Peyer's patch (tissue), 4 donors: Measurements from ENCODE around the gene PGM2. TPM values are rescaled to one million over a fixed set of nuclear protein-coding genes. Genes with fewer than 3 reads are reported as not detected.

Source experiments
- DNase-seq, 3 donors: peaks; one replicate each; pipeline ENCODE4 v3.0.0-alpha.2; 2017 to 2019
- H3K27ac ChIP-seq, 4 donors: fragments of 200-600 bp; sonication (generic); one replicate each; pipeline ENCODE4 v1.5.1; 2016 to 2019
- H3K27me3 ChIP-seq, 2 donors: fragments of 200-600 bp; sonication (generic); one replicate each; pipeline ENCODE4 v1.5.1; 2019
- H3K36me3 ChIP-seq, 3 donors: fragments of 200-600 bp; sonication (generic); one replicate each; pipeline ENCODE4 v1.5.1; 2016 to 2019
- H3K4me1 ChIP-seq, 4 donors: fragments of 200-600 bp; sonication (generic); one replicate each; pipeline ENCODE4 v1.5.1; 2016 to 2019
- H3K4me3 ChIP-seq, 4 donors: fragments of 200-600 bp; sonication (generic); 1 replicate in 3 of 4; 2 replicates in 1 of 4; pipeline ENCODE4 v1.5.1; 2016 to 2019; ENCODE audit warnings: mild to moderate bottlenecking in 1 of 4
- H3K9me3 ChIP-seq, 4 donors: fragments of 200-600 bp; sonication (generic); one replicate each; pipeline ENCODE4 v1.5.1; 2016 to 2019; ENCODE audit warnings: mild to moderate bottlenecking in 1 of 4
- CTCF ChIP-seq, 6 experiments: fragments of 450-650 bp in 4 of 6; fragments of 200-600 bp in 2 of 6; sonication (generic) in 1 of 6; IDR thresholded peaks; one replicate each; pipeline ENCODE4 v1.5.1; 2017 to 2019; ENCODE audit warnings: antibody characterized with exemption in 6 of 6, mild to moderate bottlenecking in 3 of 6, moderate library complexity in 1 of 6
- POLR2A ChIP-seq, 2 donors: fragments of 450-650 bp; IDR thresholded peaks; one replicate each; pipeline ENCODE4 v1.5.1; 2017; ENCODE audit warnings: antibody characterized with exemption in 2 of 2, mild to moderate bottlenecking in 2 of 2, moderate library complexity in 2 of 2
- total RNA-seq, 4 donors: library from RNA; depleted of rRNA; stranded (reverse); fragments of >200 nt; gene quantifications; one replicate each; pipeline ENCODE4 v1.1.0, GENCODE V29; 2016

The PGM2 gene
- total RNA-seq, 4 donors from 2014 or later, result 11.3 to 27.2 (median 16.5) TPM

GRCh38 chr4:37895271-37895670 is 68.8 kb downstream of the PGM2 start:
- no peak overlapping the region for H3K27ac ChIP-seq

GRCh38 chr4:37896206-37896860 is 69.8 kb downstream of the PGM2 start:
- Histone ChIP-seq H3K36me3 (no peaks in the 10 kb centered on the region), H3K9me3 (no peaks in the 10 kb centered on the region), H3K27ac (no peak overlapping the region), H3K27me3 (no peaks in the 10 kb centered on the region), H3K4me1 (peaks cover 0 to 3% (median 2%) of the 10 kb centered on the region in 4 donors), H3K4me3 (no peak overlapping the region)
- TF ChIP-seq CTCF (IDR thresholded peaks at IDR 0.05) (no peak), POLR2A (IDR thresholded peaks at IDR 0.05) (no peak)
- no peak for DNase-seq

More at GRCh38 chr4:37895271-37895670, 68.8 kb downstream of the PGM2 start:
- DNase-seq, result no peak
- peaks cover 0 to 5% (median 3%) of the 10 kb centered on the region in 4 donors for H3K4me1 ChIP-seq
- no peaks in the 10 kb centered on the region for H3K36me3 ChIP-seq
- H3K4me3 ChIP-seq, result no peak overlapping the region
- H3K9me3 ChIP-seq, result no peaks in the 10 kb centered on the region
- TF ChIP-seq CTCF (IDR thresholded peaks at IDR 0.05) (no peak), POLR2A (IDR thresholded peaks at IDR 0.05) (no peak)
- H3K27me3 ChIP-seq, result no peaks in the 10 kb centered on the region

GRCh38 chr4:37902212-37902611 is 75.7 kb downstream of the PGM2 start:
- Histone ChIP-seq H3K9me3 (no peaks in the 10 kb centered on the region), H3K36me3 (no peaks in the 10 kb centered on the region), H3K4me3 (no peak overlapping the region), H3K27me3 (no peaks in the 10 kb centered on the region), H3K4me1 (no peaks in the 10 kb centered on the region), H3K27ac (no peak overlapping the region)
- DNase-seq, result no peak
- TF ChIP-seq POLR2A (IDR thresholded peaks at IDR 0.05) (no peak), CTCF (IDR thresholded peaks at IDR 0.05) (no peak)

GRCh38 chr4:37902738-37903693 is 76.5 kb downstream of the PGM2 start:
- no peak for DNase-seq
- no peak for TF ChIP-seq CTCF (IDR thresholded peaks at IDR 0.05)
- no peak for TF ChIP-seq POLR2A (IDR thresholded peaks at IDR 0.05)
- no peaks in the 10 kb centered on the region for H3K9me3 ChIP-seq
- H3K27me3 ChIP-seq, result no peaks in the 10 kb centered on the region
- H3K4me1 ChIP-seq, result peaks cover 0 to 1% (median 0%) of the 10 kb centered on the region in 4 donors
- no peaks in the 10 kb centered on the region for H3K36me3 ChIP-seq
- no peak overlapping the region for H3K27ac ChIP-seq
- H3K4me3 ChIP-seq, result no peak overlapping the region

- Histone ChIP-seq H3K27me3 (no peaks in the 10 kb centered on the region), H3K9me3 (no peaks in the 10 kb centered on the region), H3K27ac (no peak overlapping the region), H3K4me1 (peaks cover 0 to 4% (median 0%) of the 10 kb centered on the region in 4 donors), H3K36me3 (no peaks in the 10 kb centered on the region), H3K4me3 (no peak overlapping the region)
- TF ChIP-seq POLR2A (IDR thresholded peaks at IDR 0.05), result no peak
- TF ChIP-seq CTCF (IDR thresholded peaks at IDR 0.05), result no peak
- DNase-seq, result no peak
Measured at GRCh38 chr4:37903901-37904300, 77.4 kb downstream of the PGM2 start.
